Large intestine (tissue), 3 donors: ENCODE data around the gene SLC37A1. TPM values are rescaled to one million over a fixed set of nuclear protein-coding genes. Genes with fewer than 3 reads are reported as not detected.
A peak's percentile ranks its signal among the peaks of the same experiment; 100 is the strongest.
"Not testable (repeated sequence)": the region's sequence is repeated elsewhere in the genome, so short reads cannot be mapped to it uniquely, and the experiment has no call there.

Experiments used
- DNase-seq, 2 donors: peaks; one replicate each; pipeline versions ENCODE4 v3.0.0 to v3.0.0-alpha.2; 2013
- H3K27ac ChIP-seq: one replicate; pipeline ENCODE4 v1.5.1; 2013; ENCODE audit warnings: low read length
- H3K27me3 ChIP-seq: 2 replicates; pipeline ENCODE4 v1.6.1; 2013; ENCODE audit warnings: low read length; ENCODE audit not compliant: control insufficient read depth, insufficient read depth
- H3K36me3 ChIP-seq: 2 replicates; pipeline ENCODE4 v1.6.1; 2013; ENCODE audit warnings: low read length; ENCODE audit not compliant: control insufficient read depth, insufficient read depth
- H3K4me1 ChIP-seq: one replicate; pipeline ENCODE4 v1.6.1; 2013; ENCODE audit warnings: low read length; ENCODE audit not compliant: control insufficient read depth, insufficient read depth
- H3K4me3 ChIP-seq: one replicate; pipeline ENCODE4 v1.5.1; 2013; ENCODE audit warnings: low read length
- H3K9me3 ChIP-seq: one replicate; pipeline ENCODE4 v1.6.1; 2013; ENCODE audit warnings: mild to moderate bottlenecking, low read depth, low read length, moderate library complexity; ENCODE audit not compliant: control insufficient read depth
- WGBS: methylation state at CpG from one replicate; pipeline ENCODE4 v1.1.5; 2013; ENCODE audit warnings: low lambda C conversion rate; ENCODE audit not compliant: insufficient coverage; 5-methylcytosine and 5-hydroxymethylcytosine counted together
- polyA plus RNA-seq: library from polyadenylated mRNA; unstranded; fragments of 120-200 nt; gene quantifications from one replicate; pipeline ENCODE4 v1.2.1, GENCODE V29; 2013

SLC37A1 gene
- polyA plus RNA-seq, 1 donor = 35.9 TPM

DNA sequence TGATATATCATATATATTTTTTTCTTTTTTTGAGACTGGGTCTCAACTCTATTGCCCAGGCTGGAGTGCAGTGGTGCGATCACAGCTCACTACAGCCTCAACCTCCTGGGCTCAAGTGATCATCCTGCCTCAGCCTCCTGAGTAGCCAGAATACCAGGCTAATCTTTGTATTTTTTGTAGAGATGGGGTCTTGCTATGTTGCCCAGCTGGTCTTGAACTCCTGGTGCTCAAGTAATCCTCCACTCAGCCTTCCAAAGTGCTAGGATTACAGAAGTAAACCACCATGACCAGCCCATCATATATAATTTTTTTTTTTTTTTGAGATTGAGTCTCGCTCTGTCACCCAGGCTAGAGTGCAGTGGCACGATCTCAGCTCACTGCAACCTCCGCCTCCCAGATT, 43.9 kb upstream of the SLC37A1 start:
- H3K4me1 ChIP-seq = peaks cover 64% of the 10 kb centered on the region
- no CpG with 5 or more reads among the region's 4 CpGs for WGBS
- H3K36me3 ChIP-seq, DNase-seq, H3K27me3 ChIP-seq, H3K9me3 ChIP-seq, H3K4me3 ChIP-seq: not testable (repeated sequence)
- peak overlapping the region; percentile 99 for H3K27ac ChIP-seq

- Histone ChIP-seq H3K27ac (no peak overlapping the region), H3K9me3 (peaks cover 3% of the 10 kb centered on the region), H3K4me1 (peaks cover 66% of the 10 kb centered on the region), H3K4me3 (no peak overlapping the region), H3K27me3 (no peaks in the 10 kb centered on the region), H3K36me3 (no peaks in the 10 kb centered on the region)
- WGBS = no CpG with 5 or more reads among the region's 9 CpGs
- DNase-seq = no peak
Observed at GRCh38 chr21:42471206-42471605, 42.4 kb upstream of the SLC37A1 start.

GRCh38 chr21:42471716-42472330, 41.8 kb upstream of the SLC37A1 start:
- H3K4me1 ChIP-seq = peaks cover 66% of the 10 kb centered on the region

DNA sequence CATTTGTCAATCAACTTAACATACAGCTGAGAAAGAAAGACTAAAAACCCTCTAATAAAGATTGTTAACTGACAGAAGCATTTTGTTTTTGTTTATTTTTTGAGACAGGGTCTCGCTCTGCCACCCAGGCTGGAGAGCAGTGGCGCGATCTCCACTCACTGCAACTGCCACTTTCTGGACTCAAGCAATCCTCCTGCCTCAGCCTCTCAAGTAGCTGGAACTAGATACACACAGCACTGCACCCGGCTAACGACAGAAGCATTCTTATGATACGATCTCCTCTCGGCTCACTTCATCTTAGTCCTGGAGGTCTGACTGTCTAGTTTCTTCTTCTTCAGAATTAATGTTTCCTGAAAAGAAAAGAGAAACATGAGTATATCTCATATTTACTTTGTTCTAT, 41.1 kb upstream of the SLC37A1 start:
- H3K4me1 ChIP-seq = peaks cover 59% of the 10 kb centered on the region
- no peaks in the 10 kb centered on the region for H3K27me3 ChIP-seq
- H3K27ac ChIP-seq = no peak overlapping the region
- H3K9me3 ChIP-seq = peaks cover 3% of the 10 kb centered on the region
- H3K4me3 ChIP-seq = no peak overlapping the region
- no peak for DNase-seq
- H3K36me3 ChIP-seq = no peaks in the 10 kb centered on the region
- 63% methylated on average over 4 of the region's 7 CpGs for WGBS

More at GRCh38 chr21:42471716-42472330, 41.8 kb upstream of the SLC37A1 start:
- no peaks in the 10 kb centered on the region for H3K27me3 ChIP-seq
- H3K36me3 ChIP-seq = no peaks in the 10 kb centered on the region
- H3K9me3 ChIP-seq = peaks cover 3% of the 10 kb centered on the region
- no peak overlapping the region for H3K4me3 ChIP-seq
- no CpG with 5 or more reads among the region's 13 CpGs for WGBS
- DNase-seq = no peak
- no peak overlapping the region for H3K27ac ChIP-seq

GRCh38 chr21:42473498-42474042, 40.1 kb upstream of the SLC37A1 start:
- no CpG with 5 or more reads among the region's 9 CpGs for WGBS

GRCh38 chr21:42474043-42474831, 39.4 kb upstream of the SLC37A1 start:
- Histone ChIP-seq H3K4me1 (peaks cover 43% of the 10 kb centered on the region), H3K36me3 (no peaks in the 10 kb centered on the region), H3K27ac (peak overlapping the region; percentile 96), H3K9me3 (peaks cover 3% of the 10 kb centered on the region), H3K27me3 (no peaks in the 10 kb centered on the region), H3K4me3 (no peak overlapping the region)
- WGBS = no CpG with 5 or more reads among the region's 14 CpGs
- DNase-seq = peak; percentile 97 to 99

More at GRCh38 chr21:42473498-42474042, 40.1 kb upstream of the SLC37A1 start:
- Histone ChIP-seq H3K4me3 (no peak overlapping the region), H3K27me3 (no peaks in the 10 kb centered on the region), H3K9me3 (peaks cover 3% of the 10 kb centered on the region), H3K4me1 (peaks cover 50% of the 10 kb centered on the region), H3K36me3 (no peaks in the 10 kb centered on the region), H3K27ac (peak overlapping the region; percentile 96)
- DNase-seq = no peak

DNA sequence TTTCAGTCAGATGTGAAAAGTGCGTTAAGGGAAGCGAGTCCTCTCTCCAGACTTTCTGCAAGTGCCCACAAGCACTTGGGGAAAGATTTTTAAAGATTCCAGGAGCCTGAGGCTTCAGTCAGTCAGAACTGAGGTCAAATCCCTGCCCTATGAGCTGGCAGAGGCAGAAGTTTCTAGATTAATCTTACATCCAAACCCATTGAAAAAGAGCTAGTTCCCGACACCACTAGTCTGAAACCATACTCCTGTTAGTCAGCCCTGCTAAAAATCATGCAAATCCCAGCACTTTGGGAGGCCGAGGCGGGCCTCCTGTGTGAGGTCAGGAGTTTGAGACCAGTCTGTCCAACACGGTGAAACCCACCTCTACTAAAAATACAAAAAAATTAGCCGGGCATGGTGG, 38.6 kb upstream of the SLC37A1 start:
- peaks cover 3% of the 10 kb centered on the region for H3K9me3 ChIP-seq
- no peak overlapping the region for H3K4me3 ChIP-seq
- no peak for DNase-seq
- peaks cover 38% of the 10 kb centered on the region for H3K4me1 ChIP-seq
- no peaks in the 10 kb centered on the region for H3K36me3 ChIP-seq
- no peaks in the 10 kb centered on the region for H3K27me3 ChIP-seq
- peak overlapping the region; percentile 96 for H3K27ac ChIP-seq
- 80% methylated on average over 1 of the region's 7 CpGs for WGBS

DNA sequence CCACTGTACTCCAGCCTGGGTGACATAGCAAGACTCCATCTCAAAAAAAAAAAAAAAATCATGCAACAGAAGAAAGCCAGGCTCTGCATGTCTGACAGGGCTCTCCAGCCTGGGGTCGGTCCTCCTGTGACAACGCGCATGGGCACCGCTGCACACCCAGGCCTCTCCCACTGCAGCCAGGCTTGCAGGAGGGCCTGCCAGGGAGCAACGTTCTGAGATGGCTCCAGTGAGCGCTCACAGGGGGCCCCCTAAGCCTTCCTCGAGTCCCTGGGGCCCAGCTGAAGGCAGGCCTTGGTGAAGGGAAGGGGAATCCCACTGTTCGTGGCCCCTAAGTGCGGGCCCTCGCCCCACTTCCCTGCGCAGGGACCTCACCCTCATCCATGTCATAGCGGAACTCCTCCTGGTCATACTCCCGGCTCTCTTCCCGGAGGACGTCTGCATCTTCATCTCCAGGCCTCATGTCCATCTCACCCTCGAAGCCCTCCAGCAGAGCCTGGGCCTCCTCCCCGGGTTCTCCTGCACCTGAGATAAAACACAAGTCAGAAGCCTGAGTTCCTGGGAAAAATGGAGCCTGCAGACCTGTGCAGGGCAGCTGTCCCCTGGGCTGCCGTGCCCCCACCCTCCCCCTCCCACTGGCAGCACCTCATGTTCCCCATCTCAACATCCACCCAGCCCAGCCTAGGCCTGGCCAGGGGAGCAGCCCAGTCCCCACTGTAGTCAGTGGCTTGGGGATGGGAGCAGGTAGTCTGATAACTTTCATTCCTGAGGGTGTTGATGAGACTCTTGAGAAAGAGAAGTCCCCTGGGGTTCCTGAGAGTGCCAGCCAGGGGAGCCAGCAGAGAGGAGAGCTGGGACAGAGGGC, 37.9 kb upstream of the SLC37A1 start:
- peaks cover 3% of the 10 kb centered on the region for H3K9me3 ChIP-seq
- H3K27me3 ChIP-seq = no peaks in the 10 kb centered on the region
- no peaks in the 10 kb centered on the region for H3K36me3 ChIP-seq
- H3K4me3 ChIP-seq = no peak overlapping the region
- DNase-seq = no peak
- WGBS = no CpG with 5 or more reads among the region's 18 CpGs
- H3K4me1 ChIP-seq = peaks cover 34% of the 10 kb centered on the region
- peak overlapping the region; percentile 20 for H3K27ac ChIP-seq

GRCh38 chr21:42476388-42477331, 37.0 kb upstream of the SLC37A1 start:
- Histone ChIP-seq H3K27me3 (no peaks in the 10 kb centered on the region), H3K27ac (peak overlapping the region; percentile 20), H3K36me3 (no peaks in the 10 kb centered on the region), H3K9me3 (peaks cover 3% of the 10 kb centered on the region), H3K4me1 (peaks cover 31% of the 10 kb centered on the region), H3K4me3 (no peak overlapping the region)
- 76% methylated on average over 3 of the region's 25 CpGs for WGBS
- no peak for DNase-seq
